HG02840 (cell line): ENCODE data around the gene INPP5E.

Experiments used
- ATAC-seq: cut with Tn5 transposase; IDR thresholded peaks from one replicate; pipeline ENCODE4 v1.9.1; 2021; ENCODE audit warnings: mild to moderate bottlenecking, moderate library complexity, moderate number of reproducible peaks; ENCODE audit not compliant: unreplicated experiment, low FRiP score

The INPP5E gene

DNA sequence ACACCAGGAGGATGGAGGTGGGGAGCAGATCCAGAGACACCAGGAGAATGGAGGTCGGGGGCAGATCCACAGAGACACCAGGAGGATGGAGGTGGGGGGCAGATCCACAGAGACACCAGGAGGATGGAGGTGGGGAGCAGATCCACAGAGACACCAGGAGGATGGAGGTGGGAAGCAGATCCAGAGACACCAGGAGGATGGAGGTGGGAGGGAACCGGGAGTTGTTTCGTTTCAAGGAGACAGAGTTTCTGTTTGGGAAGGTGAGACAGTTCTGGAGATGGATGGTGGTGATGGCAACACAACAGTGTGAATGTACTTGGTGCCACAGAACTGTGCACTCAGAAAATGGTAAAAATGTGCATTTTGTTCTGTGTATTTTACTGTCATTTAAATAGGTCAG is 9.0 kb upstream of the INPP5E start:
- no peak for ATAC-seq

DNA sequence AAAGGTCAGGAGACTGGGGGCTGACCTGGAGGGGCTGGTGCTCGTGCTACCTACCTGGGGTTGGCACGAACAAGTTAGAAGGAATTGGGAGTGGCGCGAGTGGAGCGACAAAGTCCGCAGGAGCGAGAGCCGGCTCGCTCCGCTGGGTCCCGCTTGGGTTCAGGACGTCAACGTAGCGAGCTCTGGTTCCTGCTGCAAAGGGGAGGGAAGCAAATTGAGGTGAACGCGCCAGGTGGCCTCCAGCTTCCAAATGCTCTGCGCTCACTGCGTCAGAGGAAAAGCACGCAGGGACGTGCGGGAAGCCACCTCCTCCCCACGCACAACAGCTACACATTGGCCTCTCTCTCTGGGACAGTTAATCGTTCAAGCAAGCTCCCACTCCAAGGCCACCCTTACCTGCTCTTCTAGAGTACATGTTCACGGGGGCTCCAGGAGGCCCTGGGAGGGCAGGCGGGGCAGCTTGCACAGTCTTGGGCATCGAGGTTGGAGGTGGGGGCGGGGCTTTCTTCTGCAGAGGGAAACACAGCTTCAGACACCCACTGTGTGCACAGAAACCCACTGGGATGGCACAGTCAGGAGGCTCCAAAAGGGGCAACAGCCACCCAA is 7.6 kb upstream of the INPP5E start:
- ATAC-seq: no peak

DNA sequence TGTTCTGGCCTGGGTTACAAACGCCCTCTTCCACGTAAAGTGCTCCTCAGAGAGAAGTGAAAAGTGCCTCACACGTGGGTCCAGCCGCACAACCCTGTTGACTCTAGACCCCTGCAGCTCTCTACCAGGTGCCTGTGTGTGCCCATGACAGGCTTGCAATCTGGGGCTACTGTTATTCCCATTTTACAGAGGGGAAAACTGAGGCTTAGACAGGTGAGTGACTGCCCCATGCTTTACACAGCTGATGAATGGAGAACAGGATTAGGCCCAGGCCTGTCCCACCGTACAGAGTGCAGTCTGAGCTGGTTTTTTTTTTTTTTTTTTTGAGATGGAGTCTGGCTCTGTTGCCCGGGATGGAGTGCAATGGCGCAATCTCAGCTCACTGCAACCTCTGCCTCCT is 6.2 kb upstream of the INPP5E start:
- no peak for ATAC-seq

DNA sequence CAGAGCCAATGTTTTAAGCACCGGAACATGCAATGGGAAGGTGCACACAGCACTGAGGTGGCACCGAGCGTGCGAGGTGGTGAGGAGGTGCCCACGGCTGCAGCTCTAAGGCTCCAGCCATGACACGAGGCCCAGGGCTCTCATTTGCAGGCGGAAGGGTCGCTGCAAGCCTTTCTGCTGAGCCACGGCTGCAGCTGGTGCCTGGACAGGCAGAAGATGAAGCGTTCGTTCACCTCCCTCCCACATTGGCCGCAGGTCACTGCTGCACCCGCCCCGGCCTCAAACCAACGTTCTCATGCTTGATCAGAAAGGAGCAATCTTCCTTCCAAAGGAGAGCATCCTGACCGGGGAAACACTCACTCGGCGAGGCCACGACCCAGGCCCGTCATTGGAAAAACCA is 4.5 kb upstream of the INPP5E start:
- ATAC-seq: no peak

DNA sequence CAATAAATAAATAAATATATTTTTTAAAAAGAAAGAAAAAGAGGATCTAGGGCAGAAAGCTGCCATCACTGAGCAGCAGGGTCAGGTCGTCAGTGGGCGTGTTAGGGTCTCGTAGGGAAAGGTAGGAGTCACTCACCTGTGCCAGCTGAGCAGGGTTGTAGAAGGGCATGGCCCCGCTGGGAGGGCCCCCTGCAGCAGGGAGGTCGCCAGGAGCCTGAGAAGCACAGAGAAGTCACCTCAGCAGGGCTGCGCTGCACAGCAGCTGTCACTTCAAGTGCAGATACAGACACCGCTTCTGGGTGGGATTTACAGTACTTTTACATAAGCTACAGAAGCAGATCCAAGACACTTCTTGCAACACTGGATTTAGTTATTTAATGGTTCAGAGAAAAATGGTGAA is 4.0 kb upstream of the INPP5E start:
- no peak for ATAC-seq

DNA sequence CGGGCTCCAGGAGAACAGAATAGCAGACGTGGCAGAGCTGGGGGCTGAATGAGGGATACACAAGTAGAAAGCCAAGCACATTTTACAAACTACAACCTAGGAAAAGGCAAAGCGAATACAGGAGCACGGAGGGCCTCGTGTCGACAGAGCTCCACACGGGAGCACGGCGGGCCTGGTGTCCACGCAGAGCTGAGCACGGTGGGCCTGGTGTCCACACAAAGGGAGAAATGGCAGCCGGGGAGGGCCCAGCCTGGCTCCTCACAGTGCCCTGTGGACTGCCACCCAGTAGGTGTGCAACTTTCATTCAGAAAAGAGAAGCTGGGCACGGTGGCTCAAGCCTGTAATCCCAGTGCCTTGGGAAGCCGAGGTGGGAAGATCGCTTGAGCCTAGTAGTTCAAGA is 3.4 kb upstream of the INPP5E start:
- ATAC-seq: no peak

DNA sequence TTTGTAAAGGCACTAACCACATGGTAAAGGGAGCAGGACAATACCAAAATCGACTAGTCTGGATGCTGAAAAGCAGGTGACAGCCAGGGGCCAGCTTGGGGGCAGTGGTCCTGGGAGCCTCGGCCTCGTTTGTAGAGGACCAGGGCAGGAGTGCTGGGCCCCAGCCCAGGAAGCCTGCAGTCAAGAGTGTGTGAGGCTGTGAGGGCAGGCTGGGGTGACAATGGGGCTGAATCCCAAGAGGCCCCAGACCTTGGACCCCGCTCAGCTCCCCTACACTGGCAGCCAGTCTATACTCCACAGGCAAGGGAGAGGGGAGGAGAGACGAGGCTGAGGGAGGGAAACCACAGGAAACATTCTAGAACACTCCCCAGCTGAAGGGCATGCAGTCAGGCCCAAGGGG is 2.6 kb upstream of the INPP5E start:
- no peak for ATAC-seq

DNA sequence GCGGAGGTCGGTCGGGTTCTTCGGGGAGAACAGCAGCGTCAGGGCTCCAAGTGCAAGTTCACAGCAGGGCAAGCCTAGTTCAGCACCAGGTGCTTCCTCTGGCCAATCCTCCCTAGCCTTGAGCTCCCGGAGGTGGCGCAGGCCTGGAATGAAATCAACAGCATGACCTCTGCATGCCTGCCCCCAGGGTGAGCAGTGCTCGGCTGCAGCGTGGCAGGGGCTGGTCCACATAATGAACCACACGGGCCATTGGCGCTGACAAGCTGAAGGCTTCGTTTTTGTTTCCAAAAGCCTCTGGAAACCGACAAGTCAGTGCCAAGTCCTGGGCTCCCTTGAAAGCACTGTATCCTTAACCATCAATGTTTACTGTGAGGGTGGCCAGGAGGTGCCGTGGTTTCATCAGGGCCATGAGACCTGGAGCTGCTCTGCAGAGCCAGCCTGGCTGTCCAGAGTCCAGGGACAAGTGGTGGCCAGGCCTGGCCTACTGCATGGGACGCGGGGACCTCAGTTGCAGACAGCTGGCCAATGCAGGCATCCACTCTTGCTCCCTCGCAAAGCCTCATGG is 2.1 kb upstream of the INPP5E start:
- no peak for ATAC-seq

DNA sequence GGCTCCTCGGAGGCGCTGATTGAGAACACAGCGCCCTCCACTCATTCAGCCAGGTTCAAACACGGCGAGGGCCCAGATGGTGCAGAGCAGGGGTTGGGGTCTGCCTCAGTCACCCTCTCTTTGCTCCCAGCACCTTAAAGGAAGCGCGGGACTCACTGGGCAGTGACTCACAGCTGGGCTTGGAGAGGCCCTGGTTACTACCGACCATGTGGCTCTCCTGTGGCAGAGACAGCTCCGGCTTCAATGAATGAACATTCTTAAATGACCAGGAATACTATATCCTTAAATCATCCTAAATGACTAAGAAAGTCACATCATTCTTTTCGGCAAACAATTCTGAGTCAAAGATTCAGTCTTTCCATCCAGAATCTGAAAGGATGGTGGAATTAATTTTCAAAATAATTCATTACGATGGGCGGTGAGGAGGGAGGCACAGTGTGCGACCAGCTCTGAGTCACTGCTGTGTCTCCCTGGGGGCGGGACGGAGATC is 1.6 kb upstream of the INPP5E start:
- no peak for ATAC-seq

DNA sequence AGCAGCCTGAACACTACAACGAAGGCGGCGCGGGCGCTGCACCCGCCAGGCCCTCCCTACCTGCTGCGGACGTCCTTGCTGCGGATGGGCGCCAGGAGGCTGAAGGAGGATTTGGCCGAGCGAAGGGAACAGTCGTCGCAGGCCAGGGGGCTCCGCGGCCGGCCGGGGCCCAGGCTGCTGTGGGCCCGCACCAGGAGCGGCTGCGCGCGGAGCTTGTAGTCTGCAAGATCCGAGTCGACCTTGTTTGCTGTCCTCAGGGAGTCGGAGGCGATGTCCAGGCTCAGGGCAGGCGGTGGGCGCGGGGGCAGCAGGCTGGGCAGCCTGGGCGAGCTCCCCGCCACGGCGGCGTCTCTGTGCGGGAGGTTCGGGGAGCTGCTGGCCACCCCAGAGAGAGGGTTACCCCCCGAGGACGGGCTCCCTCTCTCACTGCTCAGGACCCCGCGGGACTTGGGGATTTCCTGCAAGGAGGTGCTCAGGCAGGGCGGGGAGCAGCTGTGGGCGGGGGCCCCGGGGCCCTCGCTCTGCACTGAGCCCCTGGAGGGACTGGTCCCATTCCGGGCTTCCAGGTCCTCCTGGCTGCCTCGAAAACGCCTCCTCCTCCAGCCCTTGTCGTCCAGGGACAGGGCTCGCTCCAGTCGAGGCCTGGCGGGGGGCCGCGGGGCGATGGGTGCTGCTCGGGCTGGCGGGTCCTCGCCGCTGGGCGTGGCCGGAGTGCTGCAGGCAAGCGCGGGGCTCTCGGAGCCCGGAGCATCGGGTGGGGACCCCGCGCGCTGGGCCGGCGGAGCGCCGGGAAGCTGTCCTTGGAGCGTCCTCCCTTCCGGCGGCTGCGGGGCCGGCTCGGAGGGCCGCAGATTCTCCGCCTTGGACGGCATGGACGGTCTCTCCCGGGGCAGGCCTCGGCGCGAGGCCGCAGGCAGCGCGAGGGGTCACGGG is 831 bp downstream of the INPP5E start:
- ATAC-seq: peak; percentile 56

DNA sequence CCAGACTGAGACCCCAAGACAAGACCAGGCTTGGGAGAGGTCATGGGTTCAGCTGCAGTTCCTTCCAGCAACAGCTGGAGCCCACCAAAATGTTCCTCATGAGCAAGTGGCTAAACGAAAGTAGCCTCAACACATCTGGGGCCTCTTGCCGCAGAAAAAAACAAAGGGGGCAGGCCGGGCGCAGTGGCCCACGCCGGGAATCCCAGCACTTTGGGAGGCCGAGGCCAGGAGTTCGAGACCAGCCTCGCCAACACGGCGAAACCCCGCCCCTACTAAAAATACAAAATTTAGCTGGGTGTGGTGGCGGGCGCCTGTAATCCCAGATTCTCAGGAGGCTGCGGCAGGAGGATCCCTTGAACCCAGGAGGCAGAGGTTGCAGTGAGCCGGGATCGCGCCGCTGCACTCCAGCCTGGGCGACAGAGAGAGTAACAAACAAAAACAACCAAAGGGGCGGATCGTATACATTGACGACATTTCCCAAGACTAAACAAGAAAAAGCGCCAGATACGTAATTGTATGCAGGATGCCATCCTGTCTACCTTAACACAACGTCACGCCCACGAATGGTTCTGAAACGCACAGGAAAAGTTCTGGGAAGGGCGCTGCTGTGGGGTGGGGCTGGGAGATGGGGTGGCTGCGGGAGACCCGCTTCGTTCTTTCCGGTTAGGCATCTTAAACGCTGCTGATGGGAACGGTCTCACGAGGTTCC is 1.7 kb downstream of the INPP5E start:
- no peak for ATAC-seq

DNA sequence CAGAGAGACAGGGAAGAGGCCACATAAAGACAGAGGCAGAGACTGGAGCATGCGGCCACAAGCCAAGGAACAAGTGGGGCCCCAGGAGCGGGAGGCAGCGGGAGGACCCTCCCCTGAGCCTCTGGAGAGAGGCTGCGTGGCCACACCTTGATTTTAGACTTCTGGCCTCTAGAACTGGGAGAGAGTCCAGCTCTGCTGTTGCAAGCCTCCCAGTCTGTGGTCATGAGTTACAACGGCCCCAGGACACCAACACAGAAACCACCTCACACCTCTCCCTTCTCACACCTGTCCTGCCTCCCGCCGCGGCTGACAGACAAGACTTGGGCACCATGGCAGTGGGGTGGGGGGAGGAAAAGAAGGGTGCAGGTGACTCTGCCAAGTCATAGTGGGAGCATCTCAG is 2.2 kb downstream of the INPP5E start:
- no peak for ATAC-seq

DNA sequence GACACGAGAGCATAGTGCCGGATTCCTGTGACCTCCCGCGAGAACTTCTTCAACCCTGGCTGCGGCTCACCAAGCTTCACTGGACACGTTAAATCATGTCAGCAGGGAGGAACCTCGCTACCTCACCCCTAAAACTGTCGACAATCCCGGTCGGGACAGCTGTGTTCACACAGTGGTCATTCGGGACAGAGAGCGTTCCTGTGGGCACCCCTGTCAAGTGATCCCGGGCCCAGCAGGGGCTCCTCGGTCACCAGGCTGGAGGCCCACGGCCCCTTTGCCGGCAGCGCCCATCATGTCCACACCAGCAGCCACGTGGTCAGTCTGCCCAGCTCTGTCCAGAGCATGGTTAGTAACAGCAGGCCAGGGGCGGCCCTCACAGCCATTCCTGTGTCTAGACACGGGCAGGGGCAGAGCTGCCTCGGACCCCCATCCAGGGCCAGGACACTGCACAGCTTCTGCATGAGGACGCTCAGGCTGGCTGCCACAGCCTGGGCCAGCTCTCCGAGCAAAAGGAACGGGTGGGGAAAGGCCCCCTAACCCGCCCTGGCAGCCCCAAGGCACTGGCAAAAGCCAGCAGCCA is 3.5 kb downstream of the INPP5E start:
- ATAC-seq: no peak

DNA sequence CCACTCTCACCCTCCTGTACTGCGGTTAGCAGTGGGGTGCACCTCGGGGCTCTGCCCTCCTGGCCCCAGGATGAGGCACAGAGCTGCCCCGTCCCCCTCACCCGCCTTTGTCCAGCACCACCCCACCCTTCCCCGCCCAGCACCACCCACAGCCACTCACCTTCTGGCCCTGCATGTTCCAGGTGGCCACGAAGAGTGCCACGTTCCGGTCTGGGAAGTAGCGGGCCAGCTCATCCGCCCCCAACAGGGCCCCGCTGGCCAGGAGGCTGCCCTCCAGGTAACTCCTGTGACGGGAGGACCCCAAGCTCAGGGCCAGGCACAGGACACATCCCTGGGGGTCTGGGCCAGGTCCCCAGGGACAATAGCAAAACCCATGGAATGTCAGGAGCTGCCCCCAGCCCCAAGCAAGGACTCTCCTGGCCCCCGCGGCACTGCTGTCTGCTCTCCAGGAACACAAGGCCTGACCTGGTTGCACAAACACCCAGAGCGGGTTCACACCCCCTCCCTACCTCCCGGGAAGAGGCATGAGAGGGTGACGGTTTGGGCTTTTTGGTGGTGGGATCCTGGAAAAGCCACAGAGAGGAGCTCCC is 5.0 kb downstream of the INPP5E start:
- ATAC-seq: no peak

DNA sequence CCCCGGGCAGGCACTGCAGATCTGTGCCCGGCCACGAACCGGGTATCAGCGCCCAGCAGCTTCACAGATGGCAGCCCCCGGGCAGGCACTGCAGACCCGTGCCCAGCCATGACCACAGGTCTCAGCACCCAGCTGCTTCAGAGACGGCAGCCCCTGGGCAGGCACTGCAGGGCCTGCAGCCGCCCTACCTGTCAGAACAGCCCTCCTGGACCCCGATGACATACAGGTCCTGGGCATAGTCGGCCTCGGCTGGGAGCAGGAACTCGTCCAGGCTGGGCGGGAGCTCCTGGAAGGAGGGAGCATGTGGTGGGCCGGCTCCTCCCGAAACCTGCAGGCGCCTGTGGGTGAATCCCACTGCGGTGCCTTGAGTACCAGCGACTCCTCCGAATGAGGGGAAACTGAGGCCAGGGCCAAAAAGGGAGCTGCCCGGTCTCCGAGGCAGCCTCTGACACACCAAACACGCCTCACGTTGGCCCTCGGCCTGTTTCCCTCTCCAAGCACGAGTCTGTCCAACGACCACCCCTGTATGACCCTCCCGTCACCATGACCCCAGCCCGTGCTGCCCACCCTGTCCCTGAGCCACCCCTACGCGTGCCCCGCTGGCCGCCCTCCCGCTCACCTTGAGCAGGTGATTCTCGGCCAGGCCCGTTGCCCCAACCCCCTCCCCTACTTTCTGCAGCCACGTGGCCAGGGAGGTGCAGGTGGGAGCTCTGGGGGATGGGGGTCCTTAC is 5.6 kb downstream of the INPP5E start:
- no peak for ATAC-seq

DNA sequence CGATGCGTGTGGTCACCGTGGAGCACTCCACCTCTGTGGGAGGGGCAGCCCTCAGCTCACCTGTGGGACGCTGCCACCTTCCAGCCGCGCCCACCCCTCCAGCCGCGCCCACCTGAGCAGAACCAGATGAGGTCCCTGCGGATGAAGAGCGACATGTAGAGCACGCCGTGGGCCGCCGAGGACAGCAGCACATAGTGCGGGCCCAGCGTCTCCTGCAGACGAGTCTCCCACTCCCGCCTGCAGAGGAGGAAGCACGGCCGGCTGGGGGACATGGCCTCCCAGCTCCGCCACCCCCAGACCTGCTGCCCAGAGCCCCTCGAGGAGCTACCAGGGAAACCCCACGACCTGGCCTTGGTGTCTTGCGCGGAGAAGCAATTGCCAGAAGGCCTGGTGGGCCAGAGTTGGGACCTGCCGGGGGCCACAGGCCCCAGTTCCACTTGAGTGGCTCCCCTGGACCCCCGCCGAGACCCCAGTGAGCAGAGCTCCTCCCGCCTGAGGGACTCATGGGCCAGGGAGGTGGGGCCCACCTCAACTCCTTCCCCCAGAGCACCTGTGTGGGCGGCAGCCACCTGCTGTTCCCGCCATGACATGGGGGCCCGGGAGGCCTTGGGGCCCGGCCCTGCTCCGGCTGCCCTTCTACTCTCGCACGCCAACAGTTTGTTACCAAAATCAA is 6.5 kb downstream of the INPP5E start:
- no peak for ATAC-seq

DNA sequence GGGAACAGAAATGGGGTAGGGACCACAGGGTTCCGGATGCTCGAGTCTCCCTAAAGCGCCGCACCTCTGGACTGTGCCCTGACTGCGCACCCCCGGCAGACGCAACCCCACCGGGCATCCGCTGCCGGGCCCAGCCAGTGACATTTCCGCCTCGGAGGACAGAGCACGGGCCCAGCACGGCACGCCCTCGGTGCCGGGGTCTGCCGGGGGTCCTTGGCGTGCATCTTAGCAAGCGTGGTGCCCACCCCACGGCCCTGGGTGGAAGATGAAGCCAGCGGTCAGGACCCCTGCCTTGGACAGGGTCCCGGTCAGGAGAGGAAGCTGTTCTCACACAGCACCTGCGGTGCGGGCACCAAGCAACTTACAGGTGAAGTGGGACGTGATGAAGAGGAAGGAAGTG is 7.1 kb downstream of the INPP5E start:
- no peak for ATAC-seq

DNA sequence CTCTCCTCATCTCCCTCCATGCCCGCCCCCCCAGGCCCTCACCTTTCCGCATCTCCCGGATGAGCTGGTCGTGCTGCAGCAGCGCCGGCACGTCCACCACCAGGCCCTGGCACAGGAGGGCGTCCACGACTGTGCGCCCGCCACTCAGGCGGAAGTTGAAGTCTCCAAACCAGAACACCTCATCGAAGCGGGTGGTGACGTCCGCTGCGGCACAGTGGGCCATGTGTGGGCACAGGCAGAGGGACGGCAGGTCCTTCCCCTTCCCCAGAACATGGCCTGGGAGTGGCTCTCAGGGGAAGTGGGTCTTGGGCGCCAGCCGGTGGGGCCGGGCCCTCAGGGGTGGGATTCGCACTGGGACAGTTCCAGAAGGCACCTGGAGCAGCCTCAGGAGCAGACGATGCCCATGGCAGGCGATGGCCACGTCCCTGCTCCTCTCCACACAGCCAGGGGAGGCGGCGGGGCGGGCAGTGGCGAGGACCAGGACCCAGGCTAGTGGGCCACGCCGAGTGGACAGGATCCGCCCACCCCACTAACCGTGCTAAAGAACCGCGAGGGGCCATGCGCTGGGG is 7.8 kb downstream of the INPP5E start:
- no peak for ATAC-seq
